NCI-H1930 (cell line): ENCODE results near the gene COPS7A.

Experiments
- DNase-seq, 2 experiments: peaks; one replicate each; lab custom pipeline; 2025; lab: John Stamatoyannopoulos, UW

Gene COPS7A

DNA sequence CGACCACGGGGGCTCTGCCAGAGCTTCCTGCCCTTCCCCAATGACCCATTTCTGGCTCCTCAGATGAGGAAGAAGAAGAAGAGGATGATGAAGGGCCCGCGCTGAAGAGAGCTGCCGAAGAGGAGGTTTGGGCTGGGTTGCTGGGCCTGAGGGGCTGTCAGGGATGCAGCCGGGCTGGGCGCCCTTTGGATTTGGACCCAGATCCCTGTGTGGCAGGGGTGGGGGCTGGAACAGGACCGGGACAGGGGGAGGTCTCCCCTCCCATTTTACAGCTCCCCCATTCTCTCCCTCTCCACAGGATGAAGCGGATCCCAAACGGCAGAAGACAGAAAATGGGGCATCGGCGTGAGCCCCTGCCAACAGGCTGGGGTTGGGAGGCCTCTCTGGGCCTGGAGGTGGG lies 46.2 kb downstream of the COPS7A start:
- DNase-seq: no peak

DNA sequence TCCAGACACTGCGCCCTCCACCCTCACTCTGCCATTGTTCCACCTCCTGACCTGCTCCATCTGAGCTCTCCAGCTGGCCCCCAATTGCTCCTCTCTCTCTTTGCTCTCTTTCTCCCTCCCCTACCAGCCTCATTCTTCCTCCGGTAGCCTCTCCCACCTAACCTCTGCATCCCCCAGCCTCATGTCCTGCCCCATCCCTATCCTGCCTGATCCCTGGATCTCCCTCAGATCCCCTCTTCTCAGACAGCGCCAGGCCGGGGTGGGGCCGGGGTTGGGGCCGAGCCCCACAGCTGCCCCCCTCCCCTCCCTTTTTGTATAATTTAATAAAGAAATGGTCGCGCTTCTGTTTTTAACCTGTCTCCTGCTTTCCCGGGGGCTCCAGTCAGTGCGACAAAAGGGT lies 46.8 kb downstream of the COPS7A start:
- DNase-seq: no peak

DNA sequence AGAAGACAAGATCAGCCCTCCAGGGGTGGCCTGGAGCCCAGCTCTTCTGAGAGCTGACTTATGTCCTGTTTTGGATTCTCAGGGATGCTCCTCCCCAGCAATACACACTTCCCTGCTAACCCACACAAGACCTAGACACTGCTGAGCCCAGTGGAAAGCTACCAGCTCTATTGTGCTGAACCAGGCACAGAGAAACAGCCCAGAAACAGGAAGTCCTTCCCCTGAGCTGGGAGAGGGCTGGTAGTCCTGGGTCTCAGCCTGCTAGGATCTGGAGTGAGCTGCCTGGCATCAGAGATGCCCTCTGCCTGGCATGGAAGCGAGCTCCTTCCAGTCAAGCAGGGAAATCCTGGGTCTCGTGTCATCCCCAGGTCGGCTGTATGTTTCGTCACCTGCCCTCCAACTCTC lies 47.2 kb downstream of the COPS7A start:
- DNase-seq: no peak

DNA sequence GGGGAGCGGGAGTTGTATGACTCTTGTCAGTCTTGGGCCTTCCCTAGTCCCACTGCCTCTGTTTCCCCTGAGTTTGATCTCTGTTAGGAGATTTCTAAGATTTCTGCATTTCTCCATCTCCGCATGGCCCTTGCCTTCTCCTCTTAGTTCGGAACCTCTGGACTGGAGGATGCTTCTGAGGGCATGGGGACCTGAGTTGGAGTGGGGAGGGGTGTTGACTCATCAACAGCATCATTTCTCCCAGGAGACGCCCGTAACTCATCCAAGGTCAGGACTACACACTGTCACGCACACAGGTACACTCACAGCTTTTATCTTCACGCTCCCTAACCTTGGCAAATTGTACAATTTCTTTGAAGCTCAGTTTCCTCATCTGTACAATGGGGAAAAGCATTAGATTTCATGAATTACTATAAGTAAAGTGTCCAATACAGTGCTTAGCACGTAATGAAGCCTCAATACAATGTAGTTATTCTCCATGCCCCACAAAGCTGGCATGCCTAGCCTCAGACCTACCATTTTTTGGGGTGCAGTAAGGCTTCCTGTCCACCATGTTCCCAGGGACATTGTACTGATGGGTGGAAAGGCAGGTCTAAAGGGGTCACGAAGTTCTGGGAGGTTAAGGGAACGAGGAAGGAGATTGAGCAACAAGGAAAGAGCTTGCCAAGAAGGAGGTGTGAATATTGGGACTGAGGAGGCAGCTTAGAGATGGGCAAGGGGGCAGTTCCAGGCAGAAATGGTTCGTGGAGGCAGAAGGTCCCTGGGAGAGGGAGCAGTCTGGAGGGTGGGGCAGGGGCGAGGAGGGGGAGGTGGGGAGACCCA lies 47.9 kb downstream of the COPS7A start:
- no peak for DNase-seq

DNA sequence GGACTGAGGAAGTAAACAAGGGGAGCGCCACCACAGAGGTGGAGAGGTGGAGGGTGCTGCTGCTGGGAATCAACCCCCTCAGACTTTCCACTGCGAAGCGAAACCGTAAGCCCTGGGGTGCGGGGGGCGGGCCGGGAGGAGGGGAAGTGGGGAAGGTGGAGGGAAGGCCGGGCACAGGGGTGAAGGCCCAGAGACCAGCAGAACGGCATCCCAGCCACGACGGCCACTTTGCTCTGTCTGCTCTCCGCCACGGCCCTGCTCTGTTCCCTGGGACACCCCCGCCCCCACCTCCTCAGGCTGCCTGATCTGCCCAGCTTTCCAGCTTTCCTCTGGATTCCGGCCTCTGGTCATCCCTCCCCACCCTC lies 48.5 kb downstream of the COPS7A start, which contains the start of gene LAG3:
LAG3 (plus strand) TSS at position 190 of the 365 bp plus-strand sequence. CDS start 333 bp downstream, outside the sequence.
- DNase-seq: no peak

DNA sequence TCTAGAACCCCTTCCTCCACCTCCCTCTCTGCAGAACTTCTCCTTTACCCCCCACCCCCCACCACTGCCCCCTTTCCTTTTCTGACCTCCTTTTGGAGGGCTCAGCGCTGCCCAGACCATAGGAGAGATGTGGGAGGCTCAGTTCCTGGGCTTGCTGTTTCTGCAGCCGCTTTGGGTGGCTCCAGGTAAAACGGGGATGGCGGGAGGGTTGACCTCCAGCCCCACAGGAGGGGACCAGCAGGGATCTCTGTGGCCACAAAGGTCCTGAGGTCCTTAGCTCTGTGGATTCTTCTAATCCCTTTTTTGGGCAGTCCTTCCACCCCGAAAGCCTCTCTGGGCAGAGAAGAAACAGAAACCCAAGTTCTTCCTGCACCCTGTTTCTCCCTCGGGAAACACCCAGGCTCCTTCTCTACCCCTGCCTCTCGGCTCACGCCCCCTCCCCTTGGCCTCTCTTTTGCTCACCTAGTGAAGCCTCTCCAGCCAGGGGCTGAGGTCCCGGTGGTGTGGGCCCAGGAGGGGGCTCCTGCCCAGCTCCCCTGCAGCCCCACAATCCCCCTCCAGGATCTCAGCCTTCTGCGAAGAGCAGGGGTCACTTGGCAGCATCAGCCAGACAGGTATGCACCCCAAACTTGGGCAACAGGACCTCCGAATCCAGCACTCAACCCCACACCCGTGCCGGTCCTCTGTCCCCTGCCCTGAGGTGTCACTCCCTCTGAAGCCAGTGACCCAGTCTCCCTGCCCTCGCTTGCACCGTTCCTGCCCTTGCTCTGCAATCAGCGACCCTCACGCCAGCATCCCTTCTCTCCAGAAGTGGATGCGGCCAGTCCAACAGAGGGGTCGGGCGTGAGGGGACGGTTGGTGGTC lies 49.1 kb downstream of the COPS7A start:
- DNase-seq: no peak

DNA sequence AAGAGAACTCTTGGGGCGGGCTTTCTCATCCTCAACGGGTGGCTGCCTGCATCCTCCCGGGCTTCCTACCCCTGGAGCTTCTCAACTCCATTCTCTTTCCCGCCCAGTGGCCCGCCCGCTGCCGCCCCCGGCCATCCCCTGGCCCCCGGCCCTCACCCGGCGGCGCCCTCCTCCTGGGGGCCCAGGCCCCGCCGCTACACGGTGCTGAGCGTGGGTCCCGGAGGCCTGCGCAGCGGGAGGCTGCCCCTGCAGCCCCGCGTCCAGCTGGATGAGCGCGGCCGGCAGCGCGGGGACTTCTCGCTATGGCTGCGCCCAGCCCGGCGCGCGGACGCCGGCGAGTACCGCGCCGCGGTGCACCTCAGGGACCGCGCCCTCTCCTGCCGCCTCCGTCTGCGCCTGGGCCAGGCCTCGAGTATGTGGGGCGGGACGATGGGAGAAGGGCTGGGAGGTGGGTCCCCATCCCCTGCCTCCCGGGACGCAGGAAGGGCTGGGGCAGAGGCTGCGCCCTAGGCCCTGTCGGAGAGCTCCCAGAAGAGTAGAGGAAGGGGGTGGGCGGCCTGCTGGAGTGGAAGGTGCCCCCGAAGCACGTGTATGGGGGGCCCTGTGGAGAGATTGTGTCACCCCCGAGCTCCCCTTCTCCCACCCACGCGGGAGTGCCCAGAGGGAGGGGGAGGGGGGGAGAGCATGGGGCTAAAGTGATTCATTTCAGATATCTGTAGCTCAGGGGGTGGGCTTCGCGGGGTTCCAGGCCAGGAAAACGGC lies 49.9 kb downstream of the COPS7A start:
- DNase-seq: no peak

DNA sequence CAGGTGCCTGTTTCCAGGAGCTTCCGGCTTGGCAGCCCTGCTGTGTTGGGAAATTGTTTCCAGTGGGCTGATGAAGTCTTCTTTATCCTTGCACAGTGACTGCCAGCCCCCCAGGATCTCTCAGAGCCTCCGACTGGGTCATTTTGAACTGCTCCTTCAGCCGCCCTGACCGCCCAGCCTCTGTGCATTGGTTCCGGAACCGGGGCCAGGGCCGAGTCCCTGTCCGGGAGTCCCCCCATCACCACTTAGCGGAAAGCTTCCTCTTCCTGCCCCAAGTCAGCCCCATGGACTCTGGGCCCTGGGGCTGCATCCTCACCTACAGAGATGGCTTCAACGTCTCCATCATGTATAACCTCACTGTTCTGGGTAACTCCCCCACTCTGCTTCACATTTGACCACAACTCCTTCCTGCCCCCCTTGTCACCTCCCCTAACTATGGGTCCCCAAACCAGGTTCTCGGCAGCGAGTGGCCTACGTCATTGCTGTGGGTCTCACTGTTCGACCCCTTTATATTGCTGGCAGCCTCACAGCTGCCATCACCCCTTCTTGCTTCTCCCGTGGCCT lies 50.7 kb downstream of the COPS7A start:
- DNase-seq: no peak

DNA sequence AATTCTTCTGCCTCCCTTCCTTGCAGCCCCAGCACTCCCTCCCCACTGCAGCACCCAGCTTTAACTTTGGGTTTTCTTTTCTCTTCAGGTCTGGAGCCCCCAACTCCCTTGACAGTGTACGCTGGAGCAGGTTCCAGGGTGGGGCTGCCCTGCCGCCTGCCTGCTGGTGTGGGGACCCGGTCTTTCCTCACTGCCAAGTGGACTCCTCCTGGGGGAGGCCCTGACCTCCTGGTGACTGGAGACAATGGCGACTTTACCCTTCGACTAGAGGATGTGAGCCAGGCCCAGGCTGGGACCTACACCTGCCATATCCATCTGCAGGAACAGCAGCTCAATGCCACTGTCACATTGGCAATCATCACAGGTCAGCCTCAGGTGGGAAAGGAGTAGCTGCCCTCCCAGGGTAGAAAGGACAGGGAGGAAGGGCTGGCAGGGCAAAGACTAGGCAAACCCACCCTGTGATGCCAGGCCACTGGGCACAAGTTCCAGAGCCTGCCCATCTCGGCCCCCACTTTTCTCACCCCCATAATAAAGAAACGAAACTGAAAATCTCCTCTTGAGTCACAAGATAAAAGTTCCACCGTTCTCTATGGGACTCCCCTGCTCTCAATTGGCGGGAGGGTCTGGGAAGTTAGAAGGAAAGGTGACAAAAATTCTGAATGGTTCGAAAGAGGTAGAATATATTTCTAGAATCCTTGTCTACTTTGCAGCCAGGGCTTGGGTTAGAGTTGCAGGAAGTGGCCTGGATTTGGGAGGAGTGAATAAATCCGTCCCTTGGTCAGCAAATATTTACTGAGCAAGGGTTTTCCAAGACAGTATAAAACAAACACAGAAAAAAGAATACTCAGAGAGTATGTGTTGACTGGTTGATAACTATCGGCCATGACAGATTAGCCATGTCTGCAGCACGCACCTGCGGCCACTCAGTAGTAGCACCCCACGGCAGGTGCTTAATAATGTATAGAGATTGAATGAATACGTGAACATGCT lies 51.6 kb downstream of the COPS7A start:
- DNase-seq: no peak

DNA sequence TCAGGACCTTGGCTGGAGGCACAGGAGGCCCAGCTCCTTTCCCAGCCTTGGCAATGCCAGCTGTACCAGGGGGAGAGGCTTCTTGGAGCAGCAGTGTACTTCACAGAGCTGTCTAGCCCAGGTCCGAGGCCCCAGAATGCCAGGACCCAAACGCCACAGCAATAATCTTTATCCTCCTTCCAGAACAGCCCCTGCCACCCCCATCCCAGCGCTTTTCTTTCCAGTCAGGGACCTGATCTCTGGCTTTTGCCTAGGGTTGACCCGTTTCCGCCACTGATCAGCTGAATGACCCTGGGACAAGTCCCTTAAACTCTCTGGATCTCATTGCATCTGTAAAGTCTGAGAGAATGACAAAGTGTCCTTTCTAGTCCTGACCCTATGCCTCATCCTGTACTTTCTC lies 53.5 kb downstream of the COPS7A start:
- DNase-seq: no peak

DNA sequence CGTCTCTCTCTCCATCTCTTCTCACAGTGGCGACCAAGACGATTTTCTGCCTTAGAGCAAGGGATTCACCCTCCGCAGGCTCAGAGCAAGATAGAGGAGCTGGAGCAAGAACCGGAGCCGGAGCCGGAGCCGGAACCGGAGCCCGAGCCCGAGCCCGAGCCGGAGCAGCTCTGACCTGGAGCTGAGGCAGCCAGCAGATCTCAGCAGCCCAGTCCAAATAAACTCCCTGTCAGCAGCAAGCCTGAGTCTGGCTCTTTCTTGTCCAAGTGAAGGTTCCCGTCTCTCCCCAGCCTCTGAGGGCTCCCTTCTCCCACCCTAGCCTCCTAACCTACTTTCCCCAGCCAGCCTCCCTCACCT lies 54.3 kb downstream of the COPS7A start:
- no peak for DNase-seq

DNA sequence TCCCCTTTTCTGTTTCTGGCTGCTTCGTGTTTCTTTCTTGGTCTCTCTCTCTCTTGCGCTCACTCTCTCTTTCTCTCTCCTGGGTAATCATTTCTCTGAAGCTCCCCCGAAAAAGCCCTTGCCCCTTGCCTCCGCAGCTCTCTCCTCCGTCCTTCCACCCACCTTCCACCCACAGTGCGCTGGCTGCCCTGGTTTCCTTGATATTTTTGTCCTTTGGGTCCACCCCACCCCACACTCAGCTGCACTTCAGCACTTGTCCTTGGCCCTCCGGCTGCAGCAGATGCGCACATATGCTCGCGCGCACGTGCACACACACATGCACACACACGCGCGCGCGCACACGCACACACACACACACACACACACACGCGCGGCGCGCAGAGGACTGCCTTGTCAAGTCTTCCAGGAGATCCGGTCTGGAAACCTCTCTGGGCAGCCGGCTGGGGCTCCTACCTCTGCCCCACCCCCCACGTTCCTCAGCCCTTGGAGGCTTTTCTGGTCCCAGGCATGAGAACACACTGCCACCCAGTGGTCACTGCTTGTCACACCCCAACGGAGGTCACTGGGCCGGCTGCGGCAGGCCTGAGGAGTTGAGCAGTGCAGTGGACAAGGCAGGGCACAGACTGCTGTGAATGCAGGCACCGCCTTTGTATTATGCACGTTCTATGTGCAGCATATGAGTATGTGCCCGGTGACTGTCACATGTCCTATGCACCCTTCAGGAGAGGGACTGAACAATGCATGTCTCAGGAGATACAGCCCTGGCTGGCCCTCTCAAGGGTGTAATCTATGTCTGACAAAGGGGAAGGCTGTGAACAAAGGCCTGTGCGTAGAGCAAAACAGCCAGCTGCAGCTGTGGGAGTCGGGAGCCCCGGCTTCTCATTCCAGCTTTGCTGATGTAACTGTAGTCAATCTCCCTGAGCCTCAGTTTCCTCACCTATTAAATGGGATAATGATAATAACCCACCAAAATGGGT lies 55.0 kb downstream of the COPS7A start:
- peak; percentile 92 to 94 for DNase-seq

DNA sequence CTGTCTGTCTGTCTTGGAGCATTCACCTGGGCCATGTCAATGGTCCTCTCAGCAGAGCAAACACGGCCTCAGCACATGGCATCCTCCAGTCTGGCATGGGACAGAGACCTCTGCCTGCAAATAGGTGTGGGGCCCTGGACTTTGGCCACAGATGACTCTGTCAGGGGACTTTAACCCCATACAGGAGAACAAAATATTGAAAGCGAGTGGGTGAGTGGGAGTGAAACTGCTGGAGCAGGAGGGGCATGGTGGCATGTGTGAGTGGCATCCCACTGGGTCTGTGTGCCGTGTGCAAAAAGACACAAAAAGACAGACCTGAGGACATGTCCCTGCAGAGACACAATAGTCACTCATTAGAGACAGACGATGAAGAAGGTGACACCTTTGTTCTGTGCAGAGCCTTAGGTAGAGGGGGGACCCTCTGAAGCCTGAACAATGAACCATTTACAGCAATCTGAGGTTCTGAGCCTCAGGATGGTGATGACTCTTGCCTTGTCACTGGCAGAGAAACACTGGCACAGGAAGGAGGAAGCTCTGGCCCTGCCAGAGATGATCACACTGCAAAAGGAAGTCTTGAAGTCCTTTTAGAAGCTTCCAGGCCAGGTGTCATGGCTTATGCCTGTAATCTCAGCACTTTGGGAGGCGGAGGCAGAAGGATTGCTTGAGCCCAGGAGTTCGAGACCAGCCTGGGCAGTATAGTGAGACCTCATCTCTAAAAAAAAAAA lies 56.0 kb downstream of the COPS7A start:
- no peak for DNase-seq

DNA sequence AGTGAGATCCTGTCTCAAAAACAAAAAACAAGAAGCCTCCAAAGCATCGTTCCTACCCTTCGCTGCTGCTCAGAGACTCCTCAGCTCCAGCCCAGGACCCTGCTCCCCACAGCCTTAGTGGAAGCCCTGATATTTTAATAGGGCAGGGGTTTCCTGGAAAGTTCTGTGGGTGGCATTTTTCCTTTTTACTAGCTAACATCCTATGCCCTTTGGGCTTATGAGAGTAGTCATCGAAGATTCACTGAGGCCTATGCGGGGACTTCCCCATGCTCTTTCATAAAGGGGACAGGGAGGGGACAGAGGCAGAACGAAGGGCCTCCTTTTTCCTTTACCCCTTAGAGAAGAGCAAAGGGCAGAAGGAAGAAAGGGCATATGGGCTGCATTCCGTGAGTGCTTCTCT lies 56.7 kb downstream of the COPS7A start:
- DNase-seq: no peak
